ENCODE data around the gene EIF4G1.

GRCh38 chr3:184283681-184284080, 30.7 kb upstream of the EIF4G1 start:
- TF ChIP-seq, protein P1, sequence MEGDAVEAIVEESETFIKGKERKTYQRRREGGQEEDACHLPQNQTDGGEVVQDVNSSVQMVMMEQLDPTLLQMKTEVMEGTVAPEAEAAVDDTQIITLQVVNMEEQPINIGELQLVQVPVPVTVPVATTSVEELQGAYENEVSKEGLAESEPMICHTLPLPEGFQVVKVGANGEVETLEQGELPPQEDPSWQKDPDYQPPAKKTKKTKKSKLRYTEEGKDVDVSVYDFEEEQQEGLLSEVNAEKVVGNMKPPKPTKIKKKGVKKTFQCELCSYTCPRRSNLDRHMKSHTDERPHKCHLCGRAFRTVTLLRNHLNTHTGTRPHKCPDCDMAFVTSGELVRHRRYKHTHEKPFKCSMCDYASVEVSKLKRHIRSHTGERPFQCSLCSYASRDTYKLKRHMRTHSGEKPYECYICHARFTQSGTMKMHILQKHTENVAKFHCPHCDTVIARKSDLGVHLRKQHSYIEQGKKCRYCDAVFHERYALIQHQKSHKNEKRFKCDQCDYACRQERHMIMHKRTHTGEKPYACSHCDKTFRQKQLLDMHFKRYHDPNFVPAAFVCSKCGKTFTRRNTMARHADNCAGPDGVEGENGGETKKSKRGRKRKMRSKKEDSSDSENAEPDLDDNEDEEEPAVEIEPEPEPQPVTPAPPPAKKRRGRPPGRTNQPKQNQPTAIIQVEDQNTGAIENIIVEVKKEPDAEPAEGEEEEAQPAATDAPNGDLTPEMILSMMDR (IDR thresholded peaks at IDR 0.05; ENCODE audit: poor library complexity) = no peak
- no peak for TF ChIP-seq EZH2phosphoT487 (IDR thresholded peaks at IDR 0.05; ENCODE audit: low read depth, severe bottlenecking, unreplicated experiment)
- no peak for TF ChIP-seq EZH2 (IDR thresholded peaks at IDR 0.05; ENCODE audit: borderline replicate concordance)

Data from hepatocyte (in vitro differentiated cells).